Peyer's patch (tissue), 4 donors: ENCODE measurements around the gene EIF4E2. TPM values are rescaled to one million over a fixed set of nuclear protein-coding genes. Genes with fewer than 3 reads are reported as not detected.

Source experiments
- DNase-seq, 3 donors: peaks; one replicate each; pipeline ENCODE4 v3.0.0-alpha.2; 2017 to 2019
- H3K27ac ChIP-seq, 4 donors: fragments of 200-600 bp; sonication (generic); one replicate each; pipeline ENCODE4 v1.5.1; 2016 to 2019
- H3K27me3 ChIP-seq, 2 donors: fragments of 200-600 bp; sonication (generic); one replicate each; pipeline ENCODE4 v1.5.1; 2019
- H3K36me3 ChIP-seq, 3 donors: fragments of 200-600 bp; sonication (generic); one replicate each; pipeline ENCODE4 v1.5.1; 2016 to 2019
- H3K4me1 ChIP-seq, 4 donors: fragments of 200-600 bp; sonication (generic); one replicate each; pipeline ENCODE4 v1.5.1; 2016 to 2019
- H3K4me3 ChIP-seq, 4 donors: fragments of 200-600 bp; sonication (generic); 1 replicate in 3 of 4; 2 replicates in 1 of 4; pipeline ENCODE4 v1.5.1; 2016 to 2019; ENCODE audit warnings: mild to moderate bottlenecking in 1 of 4
- H3K9me3 ChIP-seq, 4 donors: fragments of 200-600 bp; sonication (generic); one replicate each; pipeline ENCODE4 v1.5.1; 2016 to 2019; ENCODE audit warnings: mild to moderate bottlenecking in 1 of 4
- POLR2A ChIP-seq, 2 donors: fragments of 450-650 bp; IDR thresholded peaks; one replicate each; pipeline ENCODE4 v1.5.1; 2017; ENCODE audit warnings: antibody characterized with exemption in 2 of 2, mild to moderate bottlenecking in 2 of 2, moderate library complexity in 2 of 2
- total RNA-seq, 4 donors: library from RNA; depleted of rRNA; stranded (reverse); fragments of >200 nt; gene quantifications; one replicate each; pipeline ENCODE4 v1.1.0, GENCODE V29; 2016
- TF ChIP-seq, protein P1 (sequence below), 6 experiments: fragments of 450-650 bp in 4 of 6; fragments of 200-600 bp in 2 of 6; sonication (generic) in 1 of 6; IDR thresholded peaks; one replicate each; pipeline ENCODE4 v1.5.1; 2017 to 2019; ENCODE audit warnings: antibody characterized with exemption in 6 of 6, mild to moderate bottlenecking in 3 of 6, moderate library complexity in 1 of 6

Gene EIF4E2
- total RNA-seq, 4 donors from 2014 or later, result 33.0 to 51.8 (median 44.1) TPM

DNA sequence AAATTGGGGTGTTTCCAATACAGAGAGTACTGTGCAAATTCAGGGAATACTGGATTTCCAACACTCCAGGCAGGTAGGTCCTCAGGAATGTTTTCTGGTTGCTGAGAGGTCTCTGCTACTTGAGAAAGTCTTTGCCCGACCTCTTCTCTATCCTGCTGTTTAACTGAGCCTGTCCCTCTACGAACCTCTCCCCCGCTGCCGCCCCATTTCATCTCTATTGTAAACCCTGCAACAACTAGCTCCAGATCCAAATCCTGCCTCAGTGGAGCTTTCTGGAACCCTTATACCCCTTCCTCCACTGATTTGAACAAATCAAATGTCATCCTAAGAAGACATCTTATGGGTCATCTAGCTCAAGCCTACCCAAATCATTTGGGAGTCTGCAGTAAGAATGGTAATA is 1.3 kb downstream of the EIF4E2 start:
- no peak for DNase-seq
- H3K4me1 ChIP-seq, result peaks cover 0 to 34% (median 3%) of the 10 kb centered on the region in 4 donors
- peak overlapping the region in 1 of 4 donors; percentile 97 for H3K27ac ChIP-seq
- H3K27me3 ChIP-seq, result no peaks in the 10 kb centered on the region
- H3K36me3 ChIP-seq, result peaks cover 0 to 20% (median 0%) of the 10 kb centered on the region in 3 donors
- H3K4me3 ChIP-seq, result peak overlapping the region in 3 of 4 donors; percentile 64 to 87 (median 85)
- no peaks in the 10 kb centered on the region for H3K9me3 ChIP-seq
- no peak for TF ChIP-seq POLR2A (IDR thresholded peaks at IDR 0.05)
- TF ChIP-seq, protein P1, sequence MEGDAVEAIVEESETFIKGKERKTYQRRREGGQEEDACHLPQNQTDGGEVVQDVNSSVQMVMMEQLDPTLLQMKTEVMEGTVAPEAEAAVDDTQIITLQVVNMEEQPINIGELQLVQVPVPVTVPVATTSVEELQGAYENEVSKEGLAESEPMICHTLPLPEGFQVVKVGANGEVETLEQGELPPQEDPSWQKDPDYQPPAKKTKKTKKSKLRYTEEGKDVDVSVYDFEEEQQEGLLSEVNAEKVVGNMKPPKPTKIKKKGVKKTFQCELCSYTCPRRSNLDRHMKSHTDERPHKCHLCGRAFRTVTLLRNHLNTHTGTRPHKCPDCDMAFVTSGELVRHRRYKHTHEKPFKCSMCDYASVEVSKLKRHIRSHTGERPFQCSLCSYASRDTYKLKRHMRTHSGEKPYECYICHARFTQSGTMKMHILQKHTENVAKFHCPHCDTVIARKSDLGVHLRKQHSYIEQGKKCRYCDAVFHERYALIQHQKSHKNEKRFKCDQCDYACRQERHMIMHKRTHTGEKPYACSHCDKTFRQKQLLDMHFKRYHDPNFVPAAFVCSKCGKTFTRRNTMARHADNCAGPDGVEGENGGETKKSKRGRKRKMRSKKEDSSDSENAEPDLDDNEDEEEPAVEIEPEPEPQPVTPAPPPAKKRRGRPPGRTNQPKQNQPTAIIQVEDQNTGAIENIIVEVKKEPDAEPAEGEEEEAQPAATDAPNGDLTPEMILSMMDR (IDR thresholded peaks at IDR 0.05), result no peak

DNA sequence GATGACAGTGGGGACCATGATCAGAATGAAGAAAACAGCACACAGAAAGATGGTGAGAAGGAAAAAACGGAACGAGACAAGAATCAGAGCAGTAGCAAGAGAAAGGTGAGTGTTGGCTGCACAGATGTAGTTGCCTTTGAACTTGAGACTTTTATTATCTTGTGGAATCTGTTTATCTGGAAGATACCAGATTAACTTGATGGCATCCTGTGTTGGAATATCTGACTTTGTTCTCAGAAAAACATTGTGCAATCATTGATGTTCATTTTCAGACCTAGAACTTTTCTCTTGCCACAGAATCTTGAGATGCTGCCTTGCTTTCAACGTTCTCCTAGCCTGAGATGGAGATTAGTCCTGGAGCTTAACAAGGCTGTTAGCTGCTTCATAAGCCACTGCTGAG is 5.9 kb downstream of the EIF4E2 start:
- Histone ChIP-seq H3K4me3 (no peak overlapping the region), H3K27ac (no peak overlapping the region), H3K27me3 (no peaks in the 10 kb centered on the region), H3K9me3 (no peaks in the 10 kb centered on the region), H3K36me3 (peaks cover 0 to 61% (median 0%) of the 10 kb centered on the region in 3 donors), H3K4me1 (peaks cover 0 to 28% (median 2%) of the 10 kb centered on the region in 4 donors)
- no peak for DNase-seq
- TF ChIP-seq, protein P1 (IDR thresholded peaks at IDR 0.05), result no peak
- TF ChIP-seq POLR2A (IDR thresholded peaks at IDR 0.05), result no peak

DNA sequence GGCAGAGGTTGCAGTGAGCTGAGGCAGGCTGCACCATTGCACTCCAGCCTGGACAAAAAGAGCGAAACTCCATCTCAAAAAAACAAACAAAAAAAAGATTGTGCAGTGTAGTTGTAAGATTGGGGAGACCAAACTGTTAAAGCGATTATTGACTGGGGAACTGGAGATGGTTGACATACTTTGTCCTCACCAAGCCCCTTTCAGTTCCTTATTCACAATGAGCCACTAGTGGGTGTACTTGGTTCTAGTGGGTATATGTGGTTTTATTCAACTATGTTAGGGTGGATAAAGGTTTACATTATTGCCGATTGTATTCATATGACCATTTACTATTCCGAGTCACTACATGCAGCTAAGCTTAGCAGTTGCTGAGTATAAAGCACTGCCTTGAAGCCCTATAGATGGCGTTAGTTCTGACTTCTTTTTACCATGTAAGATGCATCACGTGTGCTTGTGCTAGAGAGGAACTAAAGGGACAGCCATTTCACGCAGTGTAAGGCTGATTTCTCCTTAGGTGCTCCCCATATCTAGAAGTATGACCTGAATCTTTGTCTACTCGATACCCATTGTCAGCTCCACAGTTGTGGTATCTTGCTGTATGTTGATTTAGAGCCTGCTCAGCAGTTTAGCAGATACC is 12.1 kb downstream of the EIF4E2 start:
- no peak for DNase-seq
- H3K27ac ChIP-seq, result no peak overlapping the region
- no peaks in the 10 kb centered on the region for H3K27me3 ChIP-seq
- TF ChIP-seq, protein P1 (IDR thresholded peaks at IDR 0.05), result no peak
- TF ChIP-seq POLR2A (IDR thresholded peaks at IDR 0.05), result no peak
- H3K4me3 ChIP-seq, result no peak overlapping the region
- H3K4me1 ChIP-seq, result no peaks in the 10 kb centered on the region
- no peaks in the 10 kb centered on the region for H3K9me3 ChIP-seq
- H3K36me3 ChIP-seq, result peaks cover 0 to 92% (median 4%) of the 10 kb centered on the region in 3 donors

DNA sequence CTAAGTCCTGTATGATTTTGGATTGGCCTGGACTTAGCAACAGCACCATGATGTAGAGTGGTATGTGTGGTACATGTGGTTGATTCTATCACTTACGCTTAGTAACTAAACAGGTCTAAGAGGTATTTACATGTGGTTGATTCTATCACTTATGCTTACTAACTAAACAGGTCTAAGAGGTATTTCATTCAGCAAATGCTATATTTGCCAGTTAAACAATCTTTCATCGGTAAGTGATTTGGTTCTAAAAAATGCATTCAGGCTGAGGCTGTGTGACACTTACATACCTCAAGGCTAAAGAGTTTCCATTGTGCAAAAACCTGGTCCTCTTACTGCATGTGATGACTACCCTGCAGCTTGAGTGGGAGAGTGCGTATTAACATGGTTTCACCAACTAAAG is 13.1 kb downstream of the EIF4E2 start:
- TF ChIP-seq POLR2A (IDR thresholded peaks at IDR 0.05), result no peak
- TF ChIP-seq, protein P1 (IDR thresholded peaks at IDR 0.05), result no peak
- no peak overlapping the region for H3K27ac ChIP-seq
- peaks cover 0 to 93% (median 4%) of the 10 kb centered on the region in 3 donors for H3K36me3 ChIP-seq
- no peak overlapping the region for H3K4me3 ChIP-seq
- H3K4me1 ChIP-seq, result no peaks in the 10 kb centered on the region
- no peaks in the 10 kb centered on the region for H3K27me3 ChIP-seq
- H3K9me3 ChIP-seq, result no peaks in the 10 kb centered on the region
- no peak for DNase-seq

DNA sequence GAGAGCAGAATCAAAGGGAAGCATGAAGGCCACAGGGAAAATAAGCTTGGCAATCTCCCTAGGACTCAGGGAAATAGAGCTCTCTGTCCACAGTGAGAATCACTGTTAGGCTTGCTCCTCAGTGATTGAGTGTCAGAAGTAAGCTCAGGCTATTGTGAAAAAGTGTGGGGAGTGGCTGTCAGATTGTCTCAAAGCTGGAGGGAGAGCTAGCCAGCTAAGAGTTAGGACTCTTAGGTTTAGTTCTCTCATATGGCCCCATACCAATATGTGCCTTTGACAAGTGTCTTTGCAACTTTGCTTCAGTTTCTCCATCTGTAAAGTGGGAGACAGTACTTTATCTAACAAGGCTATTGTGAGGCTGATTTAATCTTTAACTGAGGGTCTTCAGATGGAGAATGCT is 17.2 kb downstream of the EIF4E2 start:
- H3K27me3 ChIP-seq, result no peaks in the 10 kb centered on the region
- no peak overlapping the region for H3K4me3 ChIP-seq
- no peaks in the 10 kb centered on the region for H3K9me3 ChIP-seq
- H3K27ac ChIP-seq, result no peak overlapping the region
- DNase-seq, result no peak
- H3K36me3 ChIP-seq, result peaks cover 0 to 88% (median 4%) of the 10 kb centered on the region in 3 donors
- no peaks in the 10 kb centered on the region for H3K4me1 ChIP-seq
- TF ChIP-seq, protein P1 (IDR thresholded peaks at IDR 0.05), result no peak
- no peak for TF ChIP-seq POLR2A (IDR thresholded peaks at IDR 0.05)
